Fibroblast of lung (primary cell): ENCODE data around the gene PXYLP1.

Experiments used
- CTCF ChIP-seq, 2 donors: IDR thresholded peaks in 1 of 2; conservative IDR thresholded peaks in 1 of 2; 1 replicate in 1 of 2; 2 replicates in 1 of 2; pipeline ENCODE4 v1.5.1; 2011 to 2012; ENCODE audit warnings: low read length in 2 of 2, control low read depth in 1 of 2, inconsistent platforms in 1 of 2, low read depth in 1 of 2, mild to moderate bottlenecking in 1 of 2
- EZH2 ChIP-seq: IDR thresholded peaks from 2 replicates; pipeline ENCODE4 v1.5.1; 2012; ENCODE audit warnings: low read length, control low read depth, mild to moderate bottlenecking; ENCODE audit errors: missing control alignments

DNA sequence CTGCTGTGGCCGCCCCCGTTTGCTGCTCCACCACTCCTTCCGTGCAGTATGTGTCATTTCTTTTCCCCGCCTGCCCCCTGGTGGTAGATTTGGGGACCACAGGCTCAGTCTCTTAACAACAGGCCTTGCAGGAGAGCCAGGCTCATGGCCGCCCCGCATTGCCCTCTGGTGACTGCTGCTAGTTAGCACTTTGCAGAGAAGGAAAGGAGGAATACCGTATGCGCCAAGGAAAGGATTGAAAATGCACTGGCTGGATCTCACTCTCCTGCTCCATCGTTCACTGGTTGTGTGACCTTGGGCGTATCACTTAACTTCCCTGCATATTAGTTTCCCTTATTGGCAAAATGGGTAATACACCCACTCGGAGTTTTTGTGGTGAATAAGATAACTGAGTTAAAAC lies 39.3 kb upstream of the PXYLP1 start:
- TF ChIP-seq EZH2 (no peak), CTCF (conservative IDR thresholded peaks at IDR 0.05 in 1 of 2, IDR thresholded peaks at IDR 0.05 in 1 of 2; ENCODE audit: low read depth in 1 of 2, low read length in 2 of 2) (peak; percentile 94 to 99)
